Glomerular visceral epithelial cell (primary cell): ENCODE data around the gene CEACAM4.
"Not testable (repeated sequence)": the region's sequence is repeated elsewhere in the genome, so short reads cannot be mapped to it uniquely, and the experiment has no call there.

ENCODE experiments used
- DNase-seq: peaks from one replicate; pipeline ENCODE4 v3.0.0-alpha.2; 2016; ENCODE audit errors: extremely low spot score

The CEACAM4 gene

GRCh38 chr19:41626877-41627276 is at the start of gene CEACAM4:
Gene CEACAM4, minus strand, starts transcription at chr19:41627074. Its CDS starts 111 bp downstream, at chr19:41626963.
- DNase-seq: no peak

DNA sequence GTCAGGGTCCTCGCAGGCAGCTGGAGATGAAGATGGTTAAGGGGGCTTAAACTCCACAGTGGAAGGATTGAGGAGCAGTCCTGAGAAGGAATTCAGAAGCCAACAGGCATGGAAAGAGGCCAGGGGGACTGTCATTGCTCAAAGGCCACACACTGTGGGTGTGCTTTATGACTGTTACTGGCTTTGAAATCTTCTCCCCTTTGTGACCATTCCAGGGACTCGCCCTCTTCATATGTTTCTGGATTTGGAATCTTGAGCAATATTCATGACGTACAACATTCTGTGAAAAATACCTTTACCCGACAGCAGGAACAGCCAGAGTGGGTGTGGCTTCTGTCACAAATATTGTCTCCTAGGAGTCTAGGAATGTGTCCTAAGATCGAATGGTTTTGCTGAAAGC is 44.6 kb upstream of the CEACAM4 start:
- no peak for DNase-seq

GRCh38 chr19:41670755-41671154 is 43.9 kb upstream of the CEACAM4 start:
- DNase-seq: no peak

- DNase-seq: no peak
Observed at GRCh38 chr19:41668315-41668714, 41.4 kb upstream of the CEACAM4 start.

GRCh38 chr19:41666075-41666474 is 39.2 kb upstream of the CEACAM4 start:
- no peak for DNase-seq

DNA sequence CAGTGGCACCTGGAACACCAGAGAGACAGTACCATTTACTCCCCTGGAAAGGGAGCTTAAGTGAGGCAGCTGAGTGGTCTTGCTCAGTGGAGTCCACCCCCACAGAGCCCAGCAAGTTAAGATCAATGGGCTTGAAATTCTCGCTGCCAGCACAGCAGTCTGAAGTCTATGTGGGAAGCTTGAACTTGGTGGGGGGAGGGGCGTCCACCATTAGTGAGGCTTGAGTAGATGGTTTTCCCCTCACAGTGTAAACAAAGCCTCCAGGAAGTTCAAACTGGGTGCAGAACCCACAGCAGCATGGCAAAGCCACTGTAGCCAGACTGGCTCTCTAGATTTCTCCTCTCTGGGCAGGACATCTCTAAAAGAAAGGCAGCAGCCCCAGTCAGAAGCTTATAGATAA is 30.3 kb upstream of the CEACAM4 start:
- no peak for DNase-seq

DNA sequence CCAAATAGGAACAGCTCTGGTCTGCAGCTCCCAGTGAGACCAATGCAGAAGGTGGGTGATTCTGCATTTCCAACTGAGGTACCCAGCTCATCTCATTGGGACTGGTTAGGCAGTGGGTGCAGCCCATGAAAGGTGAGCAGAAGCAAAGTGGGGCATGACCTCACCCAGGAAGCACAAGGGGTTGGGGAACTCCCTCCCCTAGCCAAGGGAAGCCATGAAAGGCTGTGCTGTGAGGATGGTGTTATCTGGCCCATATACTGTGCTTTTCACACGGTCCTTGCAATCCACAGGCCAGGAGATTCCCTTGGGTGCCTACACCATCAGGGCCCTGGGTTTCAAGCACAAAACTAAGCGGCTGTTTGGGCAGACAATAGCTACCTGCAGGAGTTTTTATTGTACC is 29.9 kb upstream of the CEACAM4 start:
- DNase-seq: not testable (repeated sequence)

GRCh38 chr19:41652250-41652649 is 25.4 kb upstream of the CEACAM4 start:
- DNase-seq: no peak

DNA sequence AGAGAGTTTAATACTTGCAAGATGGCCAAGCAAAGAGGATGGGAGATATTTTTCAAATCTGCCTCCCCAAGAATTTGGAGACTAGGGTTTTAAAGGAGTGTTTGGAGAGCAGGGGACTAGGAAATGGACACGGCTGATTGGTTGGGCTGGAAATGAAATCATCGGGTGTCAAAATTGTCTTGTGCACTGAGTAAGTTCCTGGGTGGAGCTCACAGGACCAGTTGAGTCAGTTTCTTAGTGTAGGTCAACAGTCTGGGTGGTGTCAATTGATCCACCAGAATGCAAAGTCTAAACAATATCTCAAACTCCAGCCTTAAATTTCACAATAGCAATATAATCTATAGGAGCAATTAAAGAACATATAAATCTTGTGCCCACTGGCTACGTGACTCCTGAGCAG is 23.0 kb upstream of the CEACAM4 start:
- no peak for DNase-seq

GRCh38 chr19:41646589-41647204 is 19.8 kb upstream of the CEACAM4 start:
- DNase-seq: no peak

GRCh38 chr19:41641879-41642485 is 15.1 kb upstream of the CEACAM4 start:
- DNase-seq: peak; percentile 54

DNA sequence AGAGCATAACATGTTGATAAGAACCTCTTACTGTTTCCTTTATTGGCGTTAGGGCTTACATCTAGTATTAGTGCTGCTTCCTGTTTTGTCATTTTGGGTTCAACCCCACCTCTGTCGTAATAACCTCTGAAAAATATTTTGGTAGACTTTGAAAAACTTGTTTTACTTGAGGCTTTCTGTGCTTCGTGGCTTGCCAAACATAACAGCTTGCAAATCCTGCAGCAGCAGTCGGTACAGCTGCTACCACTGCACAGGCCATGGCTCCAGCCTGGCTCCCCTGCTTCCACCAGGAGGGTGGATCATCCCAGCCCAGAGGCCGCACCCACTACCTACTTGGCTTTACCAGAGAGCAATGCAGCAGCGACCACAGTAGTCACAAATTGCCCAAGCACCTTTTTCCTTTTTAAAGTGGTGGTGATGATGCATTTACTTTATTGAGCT is 11.8 kb upstream of the CEACAM4 start:
- DNase-seq: no peak

GRCh38 chr19:41637484-41637883 is 10.6 kb upstream of the CEACAM4 start:
- DNase-seq: no peak

DNA sequence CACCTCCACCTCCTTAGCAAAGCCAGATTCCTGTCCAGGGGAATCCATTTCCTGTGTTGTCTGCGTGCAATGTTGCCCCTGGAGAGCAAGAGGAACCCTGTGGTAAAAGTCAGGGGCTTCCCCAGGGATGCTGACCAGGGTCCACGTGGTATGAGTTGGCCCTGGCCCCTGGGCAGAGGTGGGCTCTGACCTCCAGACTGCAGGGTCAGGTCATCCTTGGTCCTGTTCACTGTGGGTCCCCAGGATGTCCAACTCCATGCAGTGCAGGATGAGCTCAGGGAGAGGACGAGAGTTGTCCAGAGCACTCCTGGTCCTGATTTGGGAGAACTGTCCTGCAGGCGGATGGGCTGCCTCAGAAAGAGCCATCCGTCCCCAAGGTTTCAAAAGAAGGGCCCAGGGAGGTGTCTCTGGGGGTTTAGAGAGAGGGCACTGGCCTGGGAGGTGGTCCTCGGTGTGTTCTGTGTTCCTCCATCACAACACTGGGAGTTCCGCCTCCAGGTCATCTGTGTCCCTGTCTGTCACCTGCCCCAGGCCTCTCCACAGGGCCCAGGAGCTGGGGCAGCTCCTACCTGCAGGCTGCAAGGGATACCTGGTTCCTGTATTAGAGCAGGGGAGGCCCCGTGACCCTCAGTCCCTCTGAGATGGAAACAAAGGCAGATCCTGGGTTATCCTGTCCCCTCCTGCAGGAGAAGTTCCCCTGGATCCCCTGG is 1.2 kb upstream of the CEACAM4 start:
- DNase-seq: no peak

DNA sequence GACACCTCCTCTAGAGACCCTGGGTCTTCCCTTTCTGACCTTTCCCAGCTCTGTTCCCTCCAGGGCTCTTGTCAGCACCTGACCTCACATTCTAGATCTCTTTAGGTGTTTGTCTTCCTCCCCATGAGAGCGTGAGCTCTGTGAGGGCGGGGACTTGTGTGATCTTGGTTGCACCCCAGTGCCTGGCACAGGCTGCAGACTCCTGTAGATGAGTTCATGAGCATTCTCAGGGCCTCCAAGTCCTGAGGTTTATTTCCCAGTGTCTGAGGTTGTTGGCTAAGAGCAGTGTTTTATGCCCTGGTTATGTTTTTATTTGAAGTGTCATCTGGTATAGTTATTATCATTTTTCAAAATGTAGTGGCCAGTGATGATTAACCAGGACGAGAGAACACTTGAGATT is 596 bp downstream of the CEACAM4 start:
- DNase-seq: no peak

- no peak for DNase-seq
Observed at GRCh38 chr19:41624937-41625336, 1.9 kb downstream of the CEACAM4 start.

GRCh38 chr19:41624515-41624914 is 2.4 kb downstream of the CEACAM4 start:
- DNase-seq: no peak

DNA sequence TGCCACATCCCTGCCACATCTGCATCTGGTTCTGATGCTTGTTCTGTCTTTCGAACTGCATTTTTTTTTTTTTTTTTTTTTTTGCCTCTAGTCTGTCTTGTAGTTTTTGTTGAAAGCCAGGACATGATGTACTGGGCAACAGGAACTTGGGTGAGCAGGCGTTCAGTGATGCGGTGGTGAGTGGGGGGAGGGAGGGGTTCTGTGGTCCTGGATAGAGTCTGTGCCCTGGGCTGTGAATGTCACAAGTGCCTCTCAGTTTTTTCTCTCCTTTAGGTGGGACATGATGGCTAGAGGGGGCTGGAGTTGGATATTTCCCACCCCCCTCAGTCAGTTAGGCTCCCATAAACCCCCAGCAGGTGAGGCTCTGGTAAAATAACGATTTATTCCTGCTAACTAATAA is 3.5 kb downstream of the CEACAM4 start:
- DNase-seq: no peak

DNA sequence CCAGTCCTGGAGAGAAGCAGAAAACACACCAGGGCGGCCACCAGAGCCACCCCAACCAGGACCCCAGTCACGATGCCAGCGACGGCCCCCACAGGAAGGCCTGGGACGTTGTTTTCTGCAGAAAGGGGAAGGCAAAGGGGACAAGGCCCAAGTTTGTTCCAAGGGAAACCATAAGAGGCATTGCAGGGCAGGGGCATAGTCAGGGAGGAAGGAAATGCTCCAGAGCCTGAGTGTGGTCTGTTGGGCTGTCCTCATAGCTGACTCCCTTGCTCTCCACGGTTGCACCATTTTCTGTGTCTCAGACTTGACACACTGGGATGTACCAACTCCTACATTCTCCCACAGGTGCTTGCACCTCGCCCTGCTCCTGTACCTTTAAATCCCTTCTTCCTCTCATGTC is 5.2 kb downstream of the CEACAM4 start:
- no peak for DNase-seq

GRCh38 chr19:41621226-41621625 is 5.6 kb downstream of the CEACAM4 start:
- no peak for DNase-seq

DNA sequence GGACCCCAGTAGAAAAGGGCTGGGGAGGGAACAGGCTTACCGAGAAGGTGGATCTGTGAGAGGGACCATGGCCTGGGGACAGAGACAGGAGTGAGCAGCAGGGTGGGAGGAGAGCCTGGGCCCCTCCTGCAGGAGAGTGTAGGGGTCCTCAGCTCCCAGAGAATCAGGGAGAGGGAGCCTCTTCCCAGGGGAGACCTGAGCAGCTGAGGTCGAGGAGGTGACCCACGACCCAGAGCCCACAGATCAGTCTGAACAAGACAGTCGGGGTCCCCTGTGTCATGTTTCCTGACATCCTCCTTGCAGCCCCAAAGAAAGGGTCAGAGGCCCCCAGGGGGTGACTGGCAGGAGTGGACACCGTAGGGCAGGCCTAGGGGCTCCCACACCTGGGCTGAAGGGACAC is 6.7 kb downstream of the CEACAM4 start:
- DNase-seq: no peak

GRCh38 chr19:41619018-41619556 is 7.8 kb downstream of the CEACAM4 start:
- DNase-seq: no peak
